ENCODE data around the gene C17orf114.

C17orf114 gene

GRCh38 chr17:4780325-4780955 lies 21.7 kb downstream of the C17orf114 start:
- H3K18ac ChIP-seq (ENCODE audit: low read depth, low read length): no peak overlapping the region
- no peak overlapping the region for H3K4me3 ChIP-seq (ENCODE audit: insufficient read depth, low read depth, low read length)
- in situ Hi-C loops (cut with MboI; ENCODE audit: low sequenced_read_pairs) (no loop called here), dilution Hi-C loops (cut with HindIII; ENCODE audit: low sequenced_read_pairs, unreplicated experiment) (no loop called here), intact Hi-C loops (cut with micrococcal nuclease) (no loop called here)
- H3K36me3 ChIP-seq (ENCODE audit: control insufficient read depth, insufficient read depth, low read length): no peaks in the 10 kb centered on the region
- DNase-seq (no peak), ATAC-seq (ENCODE audit: low read depth) (no peak)
- CTCF ChIA-PET: interaction anchor here (1.0 kb wide), 1 partner anchor 10 kb away, joined by 3 read pairs; no protein-coding TSS in a partner anchor
- H3K79me1 ChIP-seq (ENCODE audit: low read depth in 1 of 2, low read length in 2 of 2): no peaks in the 10 kb centered on the region
- no TSS peak for BruUV-seq (replicated peaks)
- no peak overlapping the region for H3K27ac ChIP-seq (ENCODE audit: insufficient read depth, low read length)
- POLR2A ChIA-PET (ENCODE audit: unreplicated experiment): no interaction called here
- no peak overlapping the region for H2AK9ac ChIP-seq (replicated peaks; ENCODE audit: low read depth, low read length, poor library complexity)
- H3K14ac ChIP-seq (replicated peaks; ENCODE audit: low read depth, low read length): no peak overlapping the region
- H3K27me3 ChIP-seq (ENCODE audit: control insufficient read depth, insufficient read depth, low read length): peaks cover 48% of the 10 kb centered on the region
- no peak overlapping the region for H2BK15ac ChIP-seq (ENCODE audit: low read depth, low read length)
- H2BK120ac ChIP-seq (ENCODE audit: low read depth, low read length): no peak overlapping the region
- no peak overlapping the region for H3K56ac ChIP-seq (ENCODE audit: extremely low read depth, insufficient read depth, low read length)
- no peak overlapping the region for H4K91ac ChIP-seq (ENCODE audit: insufficient read depth, low read depth, low read length)
- no peaks in the 10 kb centered on the region for H3K9me1 ChIP-seq (ENCODE audit: insufficient read depth, low read length)
- H4K5ac ChIP-seq (ENCODE audit: low read depth, low read length): no peak overlapping the region
- H3K4ac ChIP-seq (ENCODE audit: low read depth, low read length): no peak overlapping the region
- no peak overlapping the region for H2AK5ac ChIP-seq (ENCODE audit: low read depth, low read length)
- no peaks in the 10 kb centered on the region for H3K9me3 ChIP-seq (ENCODE audit: control insufficient read depth, insufficient read depth, low read length)
- no peak overlapping the region for H2BK20ac ChIP-seq (ENCODE audit: low read depth, low read length)
- WGBS, 2 experiments (ENCODE audit: extremely low coverage in 2 of 2, insufficient read length in 1 of 2): 30% methylated on average over 3 of the region's 11 CpGs; no CpG with 5 or more reads in 1 of the 2 experiments
- no peak overlapping the region for H2AFZ ChIP-seq (replicated peaks; ENCODE audit: low read length, poor library complexity)
- TF ChIP-seq MAZ (IDR thresholded peaks at IDR 0.05; ENCODE audit: borderline replicate concordance, low read depth, low read length): no peak
- no peak for TF ChIP-seq POLR2A (IDR thresholded peaks at IDR 0.05; ENCODE audit: low read depth, low read length)
- no peak for TF ChIP-seq SMC3 (IDR thresholded peaks at IDR 0.05; ENCODE audit: low read depth, low read length)
- no peak for TF ChIP-seq ELK1 (IDR thresholded peaks at IDR 0.05; ENCODE audit: borderline replicate concordance, low read depth, low read length)
- no peak for TF ChIP-seq FOS (IDR thresholded peaks at IDR 0.05; ENCODE audit: low read depth, low read length)
- TF ChIP-seq RFX5 (IDR thresholded peaks at IDR 0.05; ENCODE audit: low read depth, low read length): no peak
- TF ChIP-seq NFE2L2 (IDR thresholded peaks at IDR 0.05; ENCODE audit: low read depth, low read length): no peak
- no peak for TF ChIP-seq RAD21 (IDR thresholded peaks at IDR 0.05; ENCODE audit: low read length)
- no peak overlapping the region for H3K4me2 ChIP-seq (ENCODE audit: low read depth, low read length)
- H4K20me1 ChIP-seq (ENCODE audit: insufficient read depth, low read length): no peaks in the 10 kb centered on the region
- no peak overlapping the region for H3K9ac ChIP-seq (ENCODE audit: low read depth, low read length)
- no peak overlapping the region for H4K8ac ChIP-seq (ENCODE audit: low read depth in 2 of 2, low read length in 2 of 2)
- no peak overlapping the region for H3K23ac ChIP-seq (ENCODE audit: low read depth, low read length)
- H3K4me1 ChIP-seq (ENCODE audit: control insufficient read depth, insufficient read depth, low read length): peaks cover 3% of the 10 kb centered on the region; the same call in 1 of the 2 replicates
- H2BK5ac ChIP-seq (ENCODE audit: low read depth, low read length, poor library complexity, severe bottlenecking): no peak overlapping the region
